HG03439 (cell line): ENCODE measurements around the gene CDH26.
A peak's percentile ranks its signal among the peaks of the same experiment; 100 is the strongest.
"Not testable (repeated sequence)": the region's sequence is repeated elsewhere in the genome, so short reads cannot be mapped to it uniquely, and the experiment has no call there.

Experiments
- ATAC-seq: cut with Tn5 transposase; IDR thresholded peaks from one replicate; pipeline ENCODE4 v1.9.1; 2021; ENCODE audit warnings: mild to moderate bottlenecking, moderate library complexity; ENCODE audit not compliant: unreplicated experiment

Gene CDH26

GRCh38 chr20:59940129-59940955, 17.9 kb upstream of the CDH26 start, which contains the start of the genes FAM217B and PPP1R3D:
Gene FAM217B, plus strand, starts transcription at chr20:59940389. Its CDS starts 3,555 bp downstream, at chr20:59943944.
Gene PPP1R3D, minus strand, starts transcription at chr20:59940305. Its CDS starts 374 bp downstream, at chr20:59939931.
- peak; percentile 89 for ATAC-seq

- ATAC-seq: no peak
Observed at GRCh38 chr20:59940956-59941294, 17.3 kb upstream of the CDH26 start.

- ATAC-seq: no peak
Observed at GRCh38 chr20:59942245-59942644, 16.0 kb upstream of the CDH26 start.

GRCh38 chr20:59944726-59945125, 13.5 kb upstream of the CDH26 start:
- no peak for ATAC-seq

GRCh38 chr20:59945175-59945574, 13.0 kb upstream of the CDH26 start:
- ATAC-seq: no peak

GRCh38 chr20:59945731-59946130, 12.5 kb upstream of the CDH26 start:
- no peak for ATAC-seq

- no peak for ATAC-seq
Observed at GRCh38 chr20:59947376-59947775, 10.8 kb upstream of the CDH26 start.

- ATAC-seq: no peak
Observed at GRCh38 chr20:59948212-59948611, 10.0 kb upstream of the CDH26 start.

GRCh38 chr20:59948828-59949720, 9.1 kb upstream of the CDH26 start:
- ATAC-seq: no peak

GRCh38 chr20:59949911-59950310, 8.3 kb upstream of the CDH26 start:
- no peak for ATAC-seq

- ATAC-seq: no peak
Observed at GRCh38 chr20:59954718-59955117, 3.5 kb upstream of the CDH26 start.

GRCh38 chr20:59955131-59955796, 3.0 kb upstream of the CDH26 start:
- no peak for ATAC-seq

- ATAC-seq: not testable (repeated sequence)
Observed at GRCh38 chr20:59957568-59957967, 655 bp upstream of the CDH26 start.

GRCh38 chr20:59958626-59959025, 403 bp downstream of the CDH26 start:
- no peak for ATAC-seq

- ATAC-seq: no peak
Observed at GRCh38 chr20:59961423-59961822, 3.2 kb downstream of the CDH26 start.

GRCh38 chr20:59962155-59962554, 3.9 kb downstream of the CDH26 start:
- no peak for ATAC-seq

GRCh38 chr20:59966428-59966827, 8.2 kb downstream of the CDH26 start:
- ATAC-seq: no peak

GRCh38 chr20:59971428-59971827, 13.2 kb downstream of the CDH26 start:
- no peak for ATAC-seq

GRCh38 chr20:59972037-59972801, 14.0 kb downstream of the CDH26 start:
- ATAC-seq: no peak

- no peak for ATAC-seq
Observed at GRCh38 chr20:59976156-59976782, 18.0 kb downstream of the CDH26 start.
